Ovary (tissue), 9 donors: ENCODE measurements around the gene PRKCE. TPM values are rescaled to one million over a fixed set of nuclear protein-coding genes. Genes with fewer than 3 reads are reported as not detected.
A peak's percentile ranks its signal among the peaks of the same experiment; 100 is the strongest.

Source experiments
- DNase-seq, 5 donors: peaks; one replicate each; pipeline ENCODE4 v3.0.0-alpha.2; 2019 to 2020
- H3K27ac ChIP-seq, 2 donors: fragments of 200-600 bp; one replicate each; pipeline versions ENCODE4 v1.5.1 to v1.8.0; 2019 to 2022
- H3K27me3 ChIP-seq: fragments of 200-600 bp; one replicate; pipeline ENCODE4 v1.8.0; 2022
- H3K36me3 ChIP-seq: fragments of 200-600 bp; sonication (generic); one replicate; pipeline ENCODE4 v1.5.1; 2019
- H3K4me1 ChIP-seq: one replicate; pipeline ENCODE4 v1.8.1; 2013; ENCODE audit warnings: mild to moderate bottlenecking, moderate library complexity; ENCODE audit not compliant: insufficient read depth
- H3K4me3 ChIP-seq: fragments of 200-600 bp; sonication (generic); one replicate; pipeline ENCODE4 v1.5.1; 2017
- H3K9me3 ChIP-seq, 2 donors: fragments of 200-600 bp in 1 of 2; sonication (generic) in 1 of 2; one replicate each; pipeline versions ENCODE4 v1.5.1 to v1.8.1; 2013 to 2019; ENCODE audit warnings: mild to moderate bottlenecking in 1 of 2, moderate library complexity in 1 of 2
- EP300 ChIP-seq: sonication (generic); formaldehyde crosslinking; IDR thresholded peaks from one replicate; pipeline ENCODE4 v1.6.1; 2017; ENCODE audit warnings: antibody characterized with exemption
- POLR2A ChIP-seq: fragments of 450-650 bp; IDR thresholded peaks from one replicate; pipeline ENCODE4 v1.6.1; 2017; ENCODE audit warnings: antibody characterized with exemption, mild to moderate bottlenecking, moderate library complexity
- WGBS, 3 donors: extraction: QIAGEN DNeasy Blood & Tissue Kit in 1 of 3; methylation state at CpG; one replicate each; pipeline versions ENCODE4 v1.1.5 to v1.1.7; 2013 to 2017; 5-methylcytosine and 5-hydroxymethylcytosine counted together
- intact Hi-C, 4 donors: fragments of 100-400 bp; cut with DNase I; formaldehyde crosslinking; loops; one replicate each; pipeline versions ENCODE4 v1.11.0 to v1.15.1; 2022 to 2023
- polyA plus RNA-seq, 2 donors: library from polyadenylated mRNA; stranded (reverse); fragments of 200-250 nt in 1 of 2; fragments of 350-450 nt in 1 of 2; fragmentation: Illumina TruSeq in 1 of 2; extraction: RNeasy Lipid Tissue Mini Kit (QIAGEN cat#74804) in 1 of 2; gene quantifications; one replicate each; pipeline ENCODE4 v1.2.3, GENCODE V29; 2013 to 2014
- total RNA-seq, 7 donors: library from RNA; depleted of rRNA in 2 of 7; stranded (reverse); fragments of >200 nt in 2 of 7; fragmentation: NEBNext Ultra II Directional in 3 of 7; extraction: Animal tissue kit (Norgen Biotek cat#: 25700) in 3 of 7; gene quantifications; one replicate each; pipeline versions ENCODE4 v1.1.0 to v1.2.4, GENCODE V29; 2016 to 2023
- TF ChIP-seq, protein P1 (sequence below), 3 donors: fragments of 450-650 bp in 2 of 3; fragments of 200-600 bp in 1 of 3; IDR thresholded peaks; one replicate each; pipeline versions ENCODE4 v1.5.1 to v1.8.0; 2016 to 2022; ENCODE audit warnings: antibody characterized with exemption in 3 of 3, mild to moderate bottlenecking in 1 of 3
- donor health status: DM: no; HTN: no; CAD: no; lungs with moderate emphysema.
- donor health status: DM: no; HTN: no; CAD: no.
- donor health status: Bipolar disorder and iron deficiency.
- donor health status: DM: yes; HTN: yes; CAD: no.
- donor health status: DM: no; HTN: no; CAD: no.
- donor health status: DM: yes; HTN: yes; CAD: no.

The PRKCE gene
- total and polyA plus RNA-seq, 9 donors: 3.1 to 22.8 (median 12.8) TPM

DNA sequence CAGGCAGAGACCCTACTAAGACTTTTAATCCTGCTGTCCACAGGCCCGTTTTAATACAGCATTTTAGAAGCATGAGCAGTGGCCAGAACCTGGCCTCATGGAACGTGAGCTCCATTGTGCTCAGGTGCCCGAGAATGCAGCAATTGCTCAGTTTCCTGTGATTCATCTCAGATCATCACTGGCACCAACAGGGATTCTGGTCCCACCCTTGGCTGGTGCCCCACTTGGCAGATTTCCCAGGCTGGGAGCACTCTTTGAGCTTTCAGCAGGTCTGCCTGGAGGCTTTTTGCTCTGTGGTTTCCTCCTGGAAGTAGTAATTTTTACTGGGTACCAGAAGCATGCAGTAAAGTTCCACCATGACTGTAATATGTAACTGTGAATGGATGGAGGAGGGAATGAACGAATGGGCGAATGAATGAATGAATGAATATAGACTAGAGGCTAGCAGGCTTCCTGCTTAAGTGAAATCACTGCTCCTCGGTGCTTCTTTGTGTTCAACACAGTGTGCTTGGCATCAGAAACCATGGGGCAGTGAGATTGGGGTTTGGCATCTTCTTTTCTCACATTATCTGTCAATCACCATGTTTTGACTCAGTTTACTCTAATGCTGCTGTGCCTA is 312.9 kb downstream of the PRKCE start:
- DNase-seq: peak; percentile 43 to 76 (median 63)
- Histone ChIP-seq H3K36me3 (no peaks in the 10 kb centered on the region), H3K4me1 (peaks cover 14% of the 10 kb centered on the region), H3K4me3 (no peak overlapping the region), H3K27ac (no peak overlapping the region), H3K9me3 (no peaks in the 10 kb centered on the region), H3K27me3 (no peaks in the 10 kb centered on the region)
- intact Hi-C loops: no loop called here
- 55 to 72% (median 69%) methylated on average over 6 of the region's 6 CpGs for WGBS, 3 donors
- TF ChIP-seq POLR2A (no peak), EP300 (no peak)
- TF ChIP-seq, protein P1, sequence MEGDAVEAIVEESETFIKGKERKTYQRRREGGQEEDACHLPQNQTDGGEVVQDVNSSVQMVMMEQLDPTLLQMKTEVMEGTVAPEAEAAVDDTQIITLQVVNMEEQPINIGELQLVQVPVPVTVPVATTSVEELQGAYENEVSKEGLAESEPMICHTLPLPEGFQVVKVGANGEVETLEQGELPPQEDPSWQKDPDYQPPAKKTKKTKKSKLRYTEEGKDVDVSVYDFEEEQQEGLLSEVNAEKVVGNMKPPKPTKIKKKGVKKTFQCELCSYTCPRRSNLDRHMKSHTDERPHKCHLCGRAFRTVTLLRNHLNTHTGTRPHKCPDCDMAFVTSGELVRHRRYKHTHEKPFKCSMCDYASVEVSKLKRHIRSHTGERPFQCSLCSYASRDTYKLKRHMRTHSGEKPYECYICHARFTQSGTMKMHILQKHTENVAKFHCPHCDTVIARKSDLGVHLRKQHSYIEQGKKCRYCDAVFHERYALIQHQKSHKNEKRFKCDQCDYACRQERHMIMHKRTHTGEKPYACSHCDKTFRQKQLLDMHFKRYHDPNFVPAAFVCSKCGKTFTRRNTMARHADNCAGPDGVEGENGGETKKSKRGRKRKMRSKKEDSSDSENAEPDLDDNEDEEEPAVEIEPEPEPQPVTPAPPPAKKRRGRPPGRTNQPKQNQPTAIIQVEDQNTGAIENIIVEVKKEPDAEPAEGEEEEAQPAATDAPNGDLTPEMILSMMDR (IDR thresholded peaks at IDR 0.05): no peak

DNA sequence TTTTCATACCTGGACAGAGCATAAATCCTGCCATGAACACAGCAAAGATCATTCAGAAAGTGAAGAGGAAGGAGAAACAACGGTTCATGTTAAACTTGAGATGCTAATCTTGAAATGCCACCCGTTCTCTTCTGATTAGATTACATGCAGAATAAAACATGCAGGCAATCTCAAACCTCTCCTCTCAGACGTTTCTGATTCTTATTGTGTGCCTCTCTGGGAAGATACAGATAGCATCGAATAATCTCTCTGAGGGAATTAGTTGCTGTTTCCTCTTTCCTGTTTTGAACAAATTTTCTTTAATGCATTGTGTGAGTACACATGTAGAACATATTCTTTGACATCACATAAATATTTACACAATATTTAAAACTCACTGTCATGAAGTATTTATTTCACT is 313.4 kb downstream of the PRKCE start:
- no peaks in the 10 kb centered on the region for H3K9me3 ChIP-seq
- DNase-seq: no peak
- no peak overlapping the region for H3K4me3 ChIP-seq
- H3K27ac ChIP-seq: no peak overlapping the region
- no peaks in the 10 kb centered on the region for H3K27me3 ChIP-seq
- TF ChIP-seq, protein P1 (IDR thresholded peaks at IDR 0.05): no peak
- TF ChIP-seq POLR2A: no peak
- TF ChIP-seq EP300: no peak
- WGBS, 3 donors: 30 to 45% (median 39%) methylated on average over 4 of the region's 4 CpGs
- H3K4me1 ChIP-seq: peaks cover 16% of the 10 kb centered on the region
- H3K36me3 ChIP-seq: no peaks in the 10 kb centered on the region
- intact Hi-C loops: no loop called here

DNA sequence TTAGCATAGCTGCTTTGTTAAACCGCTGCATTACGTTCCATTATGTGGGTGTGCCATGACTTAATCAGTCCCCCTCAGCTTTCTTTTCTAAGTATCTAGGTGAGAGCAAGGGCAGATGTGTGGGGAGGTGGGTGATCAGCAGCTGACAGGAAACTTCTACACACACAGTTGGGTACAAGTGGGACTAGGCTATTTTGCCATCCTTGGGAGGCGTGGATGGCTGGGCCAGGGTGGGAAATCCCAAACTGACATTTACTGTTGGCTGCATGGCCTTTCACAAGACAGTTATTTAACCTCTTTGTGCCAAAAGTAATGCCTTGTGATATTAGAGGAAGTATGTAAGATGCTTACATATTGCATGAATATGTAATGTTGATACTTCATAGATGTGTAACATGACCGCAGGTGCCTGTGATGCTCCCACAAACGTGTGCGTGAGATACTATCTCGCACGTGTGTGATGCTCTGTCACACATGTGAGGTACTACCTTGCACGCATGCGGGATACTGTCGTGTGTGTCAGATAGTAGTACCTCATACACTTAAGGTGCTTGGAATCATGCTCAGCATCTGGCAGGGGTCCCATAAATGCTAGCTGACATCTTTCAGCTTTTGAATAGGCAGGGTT is 314.5 kb downstream of the PRKCE start:
- Histone ChIP-seq H3K36me3 (no peaks in the 10 kb centered on the region), H3K4me1 (peaks cover 16% of the 10 kb centered on the region)
- TF ChIP-seq, protein P1 (IDR thresholded peaks at IDR 0.05): no peak
- no peak for TF ChIP-seq EP300
- no peak for TF ChIP-seq POLR2A

DNA sequence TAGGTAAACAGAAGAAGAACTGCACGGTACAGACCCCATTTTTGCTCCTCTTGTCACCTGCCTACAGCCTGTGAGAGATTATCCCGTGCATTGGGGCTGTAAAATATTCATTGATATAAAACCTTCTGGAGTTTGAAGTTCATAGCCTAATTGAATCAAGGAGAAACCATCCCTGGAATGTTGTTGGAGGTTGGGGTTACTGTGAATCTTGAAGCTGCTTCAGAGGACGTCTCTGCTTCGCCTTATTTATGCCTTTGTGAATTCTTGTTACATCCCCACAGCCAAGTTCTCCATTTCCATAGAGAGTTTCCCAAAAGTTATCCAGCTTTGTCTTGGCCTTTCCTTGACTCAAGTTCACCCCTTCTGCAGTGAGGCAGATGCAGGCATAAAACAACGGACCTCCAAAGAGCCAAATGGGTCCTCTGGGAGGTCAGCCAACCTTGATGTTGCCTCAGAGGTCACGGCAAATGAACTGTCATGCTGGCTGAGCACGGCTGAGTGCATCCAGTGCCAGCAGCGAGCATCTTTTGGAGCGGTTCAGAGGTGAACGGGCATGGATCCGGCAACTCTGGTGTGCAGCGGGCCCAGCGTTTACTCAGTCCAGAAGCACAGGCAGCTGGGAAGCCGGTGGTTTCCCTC is 317.6 kb downstream of the PRKCE start:
- H3K27ac ChIP-seq: peak overlapping the region in 1 of 2 donors; percentile 35
- WGBS, 3 donors: 13 to 33% (median 24%) methylated on average over 14 of the region's 14 CpGs
- intact Hi-C loops: no loop called here

More for the DNA sequence above, 314.5 kb downstream of the PRKCE start:
- no peak for DNase-seq
- Histone ChIP-seq H3K27ac (no peak overlapping the region), H3K27me3 (no peaks in the 10 kb centered on the region), H3K4me3 (no peak overlapping the region), H3K9me3 (no peaks in the 10 kb centered on the region)
- intact Hi-C loops: no loop called here
- 93 to 95% (median 93%) methylated on average over 11 of the region's 11 CpGs for WGBS, 3 donors

More for the DNA sequence above, 317.6 kb downstream of the PRKCE start:
- H3K27me3 ChIP-seq: no peaks in the 10 kb centered on the region
- no peak overlapping the region for H3K4me3 ChIP-seq
- H3K4me1 ChIP-seq: peaks cover 11% of the 10 kb centered on the region
- DNase-seq: peak; percentile 52 to 82 (median 64)
- TF ChIP-seq POLR2A (no peak), EP300 (no peak)
- TF ChIP-seq, protein P1 (IDR thresholded peaks at IDR 0.05): no peak
- H3K36me3 ChIP-seq: no peaks in the 10 kb centered on the region
- no peaks in the 10 kb centered on the region for H3K9me3 ChIP-seq
